Renal cortex interstitium (tissue), 15 donors: Measurements from ENCODE around the gene CAGE1. TPM values are rescaled to one million over a fixed set of nuclear protein-coding genes. Genes with fewer than 3 reads are reported as not detected.

ENCODE experiments used
- DNase-seq, 11 donors: peaks; one replicate each; pipeline ENCODE4 v3.0.0-alpha.2; 2013; ENCODE audit warnings: low read depth in 9 of 11, low spot score in 4 of 11; ENCODE audit errors: extremely low read depth in 1 of 11
- long read RNA-seq, 16 experiments: transcript quantifications; one replicate each; lab custom pipeline, GENCODE V29; 2026
- polyA plus RNA-seq, 3 donors: library from polyadenylated mRNA; unstranded; fragments of 120-200 nt; gene quantifications; one replicate each; pipeline ENCODE4 v1.2.1, GENCODE V29; 2013; ENCODE audit not compliant: insufficient read length in 3 of 3

The CAGE1 gene
- under 1 TPM in 1 of 3 donors, not detected in 2; 0.08 TPM for polyA plus RNA-seq
- long read RNA-seq, donor 1, partial matches to known transcripts = 25 of 25 reads
- long read RNA-seq, donor 1, other reads (novel, unspliced or antisense) = 0 of 25 reads
- long read RNA-seq, donor 2 = 0 reads
- long read RNA-seq, donor 3 = 0 reads
- long read RNA-seq, donor 4, partial matches to known transcripts = 5 of 13 reads
- long read RNA-seq, donor 4, other reads (novel, unspliced or antisense) = 8 of 13 reads
- long read RNA-seq, donor 5 = 0 reads
- long read RNA-seq, donor 6 = 0 reads
- long read RNA-seq, donor 7 = 0 reads
- long read RNA-seq, donor 8 = 0 reads
- long read RNA-seq, donor 9 = 0 reads
- long read RNA-seq, donor 10 = 0 reads
- long read RNA-seq, donor 11 = 0 reads
- long read RNA-seq, donor 12 = 0 reads
- long read RNA-seq, donor 13 = 0 reads
- long read RNA-seq, donor 14, partial matches to known transcripts = 22 of 28 reads
- long read RNA-seq, donor 14, other reads (novel, unspliced or antisense) = 6 of 28 reads
- long read RNA-seq, donor 15, partial matches to known transcripts = 0 of 5 reads
- long read RNA-seq, donor 15, other reads (novel, unspliced or antisense) = 5 of 5 reads
- long read RNA-seq, donor 16, partial matches to known transcripts = 127 of 155 reads
- long read RNA-seq, donor 16, other reads (novel, unspliced or antisense) = 28 of 155 reads

DNA sequence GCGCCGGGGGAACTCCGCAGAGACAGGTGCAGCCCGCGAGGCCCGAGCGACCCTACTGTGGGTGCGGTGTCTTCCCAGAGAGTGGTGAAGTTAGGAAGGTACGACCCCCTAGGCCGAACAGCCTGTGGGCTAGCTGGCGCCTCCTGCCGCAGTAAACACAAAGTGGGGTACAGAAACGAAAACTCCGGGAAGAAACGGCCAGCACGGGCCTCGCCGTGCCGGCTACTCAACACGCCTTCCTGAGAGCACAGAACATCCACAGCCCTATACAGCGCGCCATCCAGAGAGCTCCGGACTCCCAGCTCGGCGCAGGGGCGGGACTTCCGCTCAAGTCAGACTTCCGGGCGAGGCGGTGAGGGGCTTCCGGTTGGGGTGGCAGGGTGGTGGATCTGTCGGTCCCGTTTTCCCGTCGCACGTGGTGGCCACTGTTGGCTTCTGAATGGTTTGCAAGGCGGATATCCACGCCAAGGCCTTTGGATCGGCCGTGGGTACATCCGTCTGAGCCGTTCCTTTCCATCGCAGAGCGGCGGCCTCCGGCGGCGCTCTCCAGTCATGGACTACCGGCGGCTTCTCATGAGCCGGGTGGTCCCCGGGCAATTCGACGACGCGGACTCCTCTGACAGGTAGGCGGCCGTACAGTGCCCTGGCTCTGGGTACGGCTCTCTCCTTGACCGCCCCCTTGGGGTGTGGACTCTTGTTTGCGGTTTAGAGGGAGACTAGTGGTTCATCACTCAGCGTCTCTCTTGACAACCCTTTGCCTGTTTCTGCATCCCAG is at the start of gene CAGE1, which contains the start of gene RIOK1:
Gene CAGE1, minus strand, starts transcription at position 292 of the 775 bp plus-strand sequence. CDS start 2,569 bp downstream, outside the sequence.
Gene RIOK1, plus strand, starts transcription at position 358 of the 775 bp plus-strand sequence. Its CDS starts 195 bp downstream, at position 553.
- DNase-seq = peak; percentile 79 to 94 (median 91)

DNA sequence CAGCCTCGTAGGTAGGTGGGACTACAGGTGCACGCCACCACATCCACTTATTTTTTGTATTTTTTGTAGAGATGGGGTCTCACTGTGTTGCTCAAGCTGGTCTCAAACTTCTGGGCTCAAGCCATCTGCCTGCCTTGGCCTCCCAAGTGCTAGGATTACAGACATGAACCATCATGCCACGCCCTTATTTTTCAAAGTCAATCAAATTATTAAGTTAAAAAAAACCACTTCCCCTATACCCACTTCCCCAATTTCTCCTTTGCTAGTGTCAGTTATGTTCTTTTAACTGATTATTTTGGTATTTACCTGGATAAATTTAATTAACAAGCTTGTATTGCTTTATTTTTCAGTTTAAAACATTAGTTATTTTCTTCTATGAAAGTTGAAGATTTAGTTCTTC is 49.7 kb upstream of the CAGE1 start:
- no peak for DNase-seq

DNA sequence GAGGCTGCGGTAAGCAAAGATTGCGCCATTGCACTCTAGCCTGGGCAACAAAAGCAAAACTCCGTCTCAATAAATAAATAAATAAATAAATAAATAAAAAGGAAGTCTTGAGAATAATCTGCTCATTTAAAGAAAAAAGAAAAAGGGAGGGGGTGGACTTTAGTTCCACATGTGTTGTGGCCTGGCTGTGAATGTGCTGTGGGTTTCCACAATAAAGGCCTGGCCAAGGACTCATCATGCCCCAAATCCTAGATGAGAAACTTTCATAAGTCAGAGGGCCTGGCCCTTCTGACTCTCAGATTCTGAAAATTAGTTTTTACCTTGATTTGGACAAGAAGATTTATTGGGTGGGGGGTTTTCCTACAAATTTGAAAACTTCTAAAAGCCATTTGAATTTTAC is 48.5 kb upstream of the CAGE1 start:
- DNase-seq = no peak

DNA sequence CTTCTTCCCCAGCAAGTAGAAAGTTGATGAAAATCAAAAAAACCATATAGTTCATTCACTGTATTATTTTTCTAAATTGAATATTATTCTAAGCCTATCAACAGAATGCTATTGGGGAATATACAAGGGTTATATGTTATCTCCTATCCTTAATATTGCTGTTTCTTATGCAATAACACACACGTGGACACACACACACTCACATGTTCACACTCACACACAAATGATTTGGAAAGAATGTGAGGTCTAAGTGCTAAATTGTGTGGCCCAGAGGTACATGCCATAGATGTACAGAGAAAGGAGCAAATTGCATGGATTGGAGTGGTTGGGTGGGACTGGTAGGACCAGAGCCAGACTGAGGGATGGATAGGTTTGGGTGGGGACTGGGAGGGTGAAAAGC is 45.1 kb upstream of the CAGE1 start:
- no peak for DNase-seq

DNA sequence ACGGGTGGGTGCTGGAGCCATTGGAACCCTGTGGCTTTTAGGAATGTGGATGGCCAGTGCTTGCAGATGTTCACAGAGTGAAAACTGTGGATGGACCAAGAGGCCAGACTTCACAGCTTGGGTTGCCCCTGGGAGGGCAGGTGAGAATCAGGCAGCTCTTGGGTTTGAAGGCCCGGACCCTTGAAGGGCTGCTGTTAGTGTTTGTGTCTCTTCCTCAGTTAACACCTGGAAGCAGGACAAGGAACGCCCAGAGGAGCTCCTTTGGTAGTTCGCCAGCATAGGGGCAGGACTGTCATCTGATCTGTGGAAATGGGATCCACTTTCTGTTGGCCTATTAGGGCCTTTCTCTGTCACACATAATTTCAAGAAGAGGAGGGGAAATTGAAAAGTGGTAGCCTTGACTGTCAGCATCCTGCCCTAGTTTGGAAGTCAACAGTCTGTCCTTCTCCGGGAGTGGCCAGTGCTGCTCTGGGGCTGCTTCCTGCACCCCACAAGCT is 43.6 kb upstream of the CAGE1 start:
- no peak for DNase-seq

DNA sequence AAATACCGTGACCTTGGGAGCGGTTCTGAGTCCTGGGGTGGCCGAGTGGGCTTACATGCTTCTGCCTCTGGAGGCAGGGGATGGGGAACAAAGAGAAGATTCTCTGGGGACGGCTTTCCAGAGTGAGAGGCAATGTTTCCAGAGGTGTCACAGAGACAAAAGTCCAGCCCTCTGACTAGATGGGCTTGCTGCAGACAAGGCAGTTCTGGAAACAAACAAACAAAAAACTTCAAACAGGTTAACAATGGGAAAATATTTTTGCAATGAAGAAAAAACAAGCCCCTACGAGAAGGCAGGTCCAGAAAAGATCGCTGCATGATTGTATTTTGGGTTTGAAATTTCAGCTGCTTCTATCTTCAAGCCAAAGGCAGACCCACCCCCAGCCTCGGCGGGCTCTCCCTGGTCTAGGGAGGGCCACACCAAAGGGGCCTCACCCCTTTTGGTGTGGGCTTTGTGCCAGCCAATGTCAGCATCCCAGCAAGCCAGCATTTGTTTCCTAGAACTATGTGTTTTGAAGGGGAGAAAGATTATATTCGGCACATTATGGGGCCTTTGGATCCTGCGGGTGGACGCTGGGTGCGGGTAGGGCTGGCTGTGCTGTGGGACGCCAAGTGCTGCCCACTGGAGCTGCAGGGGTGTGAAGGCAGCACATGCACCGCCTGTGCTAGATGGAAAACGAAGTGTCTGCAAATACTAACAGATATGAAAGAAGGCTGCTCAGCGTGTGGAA is 43.0 kb upstream of the CAGE1 start:
- no peak for DNase-seq

DNA sequence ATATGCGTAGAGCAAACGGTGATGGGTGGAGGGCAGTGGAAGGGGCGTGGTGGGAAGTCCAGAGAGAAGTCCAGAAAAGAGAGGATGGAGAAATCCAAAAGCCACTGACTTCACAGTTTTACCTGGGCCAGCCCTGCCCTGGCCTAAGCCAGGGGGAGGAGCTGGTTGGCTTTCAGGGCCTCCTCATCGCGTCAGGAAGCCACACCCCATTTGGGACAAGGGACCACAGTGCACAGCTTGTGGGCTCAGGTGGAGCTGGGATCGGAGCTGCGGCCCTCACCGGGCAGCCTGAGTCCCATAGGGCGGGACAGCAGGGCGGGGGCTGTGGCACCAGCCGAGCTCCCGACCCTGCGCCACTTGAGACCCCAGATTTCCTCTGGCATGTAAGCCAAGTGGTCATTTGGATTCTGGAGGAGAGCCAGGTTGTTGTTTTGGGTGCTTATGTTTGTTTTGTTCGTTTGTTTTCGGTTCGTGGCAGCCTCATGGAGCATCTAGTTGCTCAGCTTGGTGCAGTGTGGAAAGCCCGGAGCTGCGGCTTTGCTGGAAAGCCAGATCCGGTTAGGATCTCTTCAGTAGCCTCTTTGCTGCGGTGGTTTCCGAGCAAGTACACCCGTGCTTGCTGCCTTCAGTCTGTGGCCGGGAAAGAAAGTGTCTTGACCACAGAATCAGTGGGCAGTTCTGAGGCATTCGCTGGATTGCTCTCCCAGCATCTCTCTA is 42.3 kb upstream of the CAGE1 start:
- no peak for DNase-seq

DNA sequence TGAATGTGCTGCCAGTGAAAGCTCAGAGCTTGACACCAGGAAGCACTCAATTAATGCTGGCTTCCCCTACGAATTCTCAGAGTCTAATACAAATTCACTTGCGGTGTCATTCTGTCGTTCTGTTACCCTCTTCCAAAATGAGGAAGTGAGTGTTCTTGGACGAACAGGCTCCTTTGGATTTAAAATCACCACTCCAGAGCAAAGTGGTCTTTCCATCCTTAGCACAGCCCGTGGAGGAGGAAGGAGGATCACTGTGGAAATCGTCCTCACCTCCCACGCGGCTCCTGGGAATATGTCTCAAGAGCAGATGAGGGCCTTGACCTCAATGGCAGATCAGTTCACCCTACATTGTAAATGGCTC is 41.8 kb upstream of the CAGE1 start:
- DNase-seq = no peak

DNA sequence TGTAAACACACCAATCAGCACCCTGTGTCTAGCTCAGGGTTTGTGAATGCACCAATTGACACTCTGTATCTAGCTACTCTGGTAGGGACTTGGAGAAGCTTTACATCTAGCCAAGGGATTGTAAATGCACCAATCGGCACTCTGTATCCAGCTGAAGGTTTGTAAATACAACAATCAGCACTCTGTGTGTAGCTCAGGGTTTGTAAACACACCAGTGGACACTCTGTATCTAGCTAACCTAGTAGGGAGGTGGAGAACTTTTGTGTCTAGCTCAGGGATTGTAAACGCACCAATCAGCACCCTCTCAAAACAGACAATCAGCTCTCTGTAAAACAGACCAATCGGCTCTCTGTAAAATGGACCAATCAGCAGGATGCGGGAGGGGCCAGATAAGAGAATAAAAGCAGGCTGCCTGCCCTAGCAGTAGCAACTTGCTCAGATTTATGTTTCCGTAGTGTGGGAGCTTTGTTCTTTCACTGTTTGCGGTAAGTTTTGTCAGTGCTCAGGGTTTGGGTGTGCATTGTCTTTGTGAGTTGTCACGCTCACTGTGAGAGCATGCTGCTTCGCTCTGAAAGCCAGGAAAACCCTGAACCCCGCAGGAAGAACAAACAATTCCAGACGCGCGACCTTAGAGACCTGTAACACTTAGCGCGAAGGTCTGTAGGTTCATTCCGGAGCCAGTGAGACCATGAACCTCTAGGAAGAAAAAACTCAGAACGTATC is 37.1 kb upstream of the CAGE1 start:
- no peak for DNase-seq

DNA sequence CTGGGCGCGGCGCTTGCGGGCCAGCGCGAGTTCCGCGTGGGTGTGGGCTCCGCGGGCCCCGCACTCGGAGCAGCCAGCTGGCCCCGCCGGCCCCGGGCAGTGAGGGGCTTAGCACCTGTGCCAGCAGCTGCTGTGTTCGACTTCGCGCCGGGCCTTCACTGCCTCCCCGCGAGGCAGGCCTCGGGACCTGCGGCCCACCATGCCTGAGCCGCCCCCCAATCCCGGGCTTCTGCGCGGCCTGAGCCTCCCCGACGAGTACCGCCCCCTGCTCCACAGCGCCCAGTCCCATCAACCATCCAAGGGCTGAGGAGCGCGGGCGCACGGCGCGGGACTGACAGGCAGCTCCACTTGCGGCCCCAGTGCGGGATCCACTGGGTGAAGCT is 36.3 kb upstream of the CAGE1 start:
- DNase-seq = no peak

DNA sequence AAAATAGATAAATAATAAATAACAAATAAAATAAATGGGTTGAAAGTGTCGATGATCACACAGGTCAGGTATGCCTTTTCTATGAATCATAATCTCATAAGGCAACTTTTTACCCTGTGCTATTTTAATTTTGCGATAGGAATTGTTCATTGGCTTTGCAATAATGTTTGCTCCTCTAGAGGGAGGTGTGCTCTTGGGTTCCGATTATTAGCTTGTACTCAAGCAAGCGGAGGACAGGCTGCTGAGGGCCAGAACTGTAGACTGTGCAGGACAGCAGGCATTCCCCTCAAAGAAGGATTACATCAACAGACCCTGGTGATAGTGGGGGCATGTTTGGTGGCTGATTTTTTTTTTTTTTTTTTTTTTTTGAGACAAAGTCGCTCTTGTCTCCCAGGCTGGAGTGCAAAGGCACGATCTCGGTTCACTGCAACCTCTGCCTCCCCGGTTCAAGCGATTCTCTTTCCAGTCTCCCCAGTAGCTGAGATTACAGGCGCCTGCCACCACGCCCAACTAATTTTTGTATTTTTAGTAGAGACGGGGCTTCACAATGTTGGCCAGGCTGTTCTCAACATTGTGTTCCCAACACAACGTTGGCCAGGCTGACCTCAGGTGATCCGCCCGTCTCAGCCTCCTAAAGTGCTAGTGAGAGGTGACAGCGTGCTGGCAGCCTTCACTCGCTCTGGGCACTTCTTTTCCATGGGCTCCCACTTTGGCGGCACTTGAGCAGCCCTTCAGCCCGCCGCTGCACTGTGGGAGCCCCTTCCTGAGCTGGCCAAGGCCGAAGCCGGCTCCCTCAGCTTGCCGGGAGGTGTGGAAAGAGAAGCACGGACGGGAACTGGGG is 35.6 kb upstream of the CAGE1 start:
- DNase-seq = no peak

DNA sequence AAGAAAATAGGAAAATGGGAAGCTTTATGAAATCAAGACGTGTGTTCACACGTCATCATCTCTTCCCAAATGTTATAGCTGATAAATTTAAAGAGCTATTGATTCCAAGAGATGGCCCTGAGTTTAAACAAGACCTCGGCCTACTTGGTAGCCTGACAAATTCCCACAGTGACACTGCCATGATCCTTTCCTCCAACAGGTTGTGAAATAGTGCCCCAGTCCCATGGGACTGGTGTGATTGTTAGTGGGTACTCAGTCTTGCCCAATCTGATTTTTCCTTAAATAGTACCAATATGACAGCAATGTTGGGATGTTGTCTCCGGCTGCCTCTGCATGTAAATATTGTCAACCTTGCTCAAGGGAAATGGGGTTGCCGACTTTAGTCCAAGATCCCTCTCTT is 34.5 kb upstream of the CAGE1 start:
- no peak for DNase-seq

DNA sequence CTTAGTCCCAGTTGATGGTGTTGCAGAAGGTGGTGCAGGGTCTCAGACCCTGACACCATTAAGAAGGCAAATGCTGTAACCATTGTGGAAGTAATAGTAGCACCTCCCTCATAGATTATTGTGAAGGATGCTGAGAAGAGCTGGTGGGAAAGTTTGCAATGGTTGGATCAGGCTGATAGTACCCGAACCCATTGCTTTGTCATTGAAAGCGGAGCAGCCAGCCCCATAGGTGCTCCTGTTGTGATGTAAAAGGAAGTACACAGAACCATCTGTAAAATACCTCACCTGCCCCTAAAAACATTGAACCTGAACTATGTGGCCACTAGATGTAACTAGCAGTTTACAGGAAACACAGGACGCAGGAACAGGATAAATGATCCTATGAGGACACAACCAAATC is 31.5 kb upstream of the CAGE1 start:
- DNase-seq = no peak

DNA sequence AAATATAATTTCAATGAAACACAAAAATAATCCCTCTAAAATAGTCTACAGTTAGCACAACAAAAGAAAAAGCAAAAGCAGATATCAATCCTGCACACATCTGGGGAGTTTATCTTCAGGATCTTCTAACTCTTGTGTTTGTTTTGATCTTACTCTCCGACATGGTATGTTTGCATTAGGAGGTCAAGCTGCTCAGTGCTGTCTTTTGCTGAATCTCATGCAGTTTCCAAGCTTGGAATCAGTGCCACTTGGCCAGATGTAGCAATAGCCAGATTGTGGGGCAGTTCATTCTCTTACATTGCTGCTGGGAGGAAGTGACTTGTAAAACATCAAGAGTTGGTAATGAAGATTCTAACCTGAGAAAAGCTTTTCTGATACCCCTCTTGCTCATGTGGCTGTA is 29.5 kb upstream of the CAGE1 start:
- DNase-seq = no peak

DNA sequence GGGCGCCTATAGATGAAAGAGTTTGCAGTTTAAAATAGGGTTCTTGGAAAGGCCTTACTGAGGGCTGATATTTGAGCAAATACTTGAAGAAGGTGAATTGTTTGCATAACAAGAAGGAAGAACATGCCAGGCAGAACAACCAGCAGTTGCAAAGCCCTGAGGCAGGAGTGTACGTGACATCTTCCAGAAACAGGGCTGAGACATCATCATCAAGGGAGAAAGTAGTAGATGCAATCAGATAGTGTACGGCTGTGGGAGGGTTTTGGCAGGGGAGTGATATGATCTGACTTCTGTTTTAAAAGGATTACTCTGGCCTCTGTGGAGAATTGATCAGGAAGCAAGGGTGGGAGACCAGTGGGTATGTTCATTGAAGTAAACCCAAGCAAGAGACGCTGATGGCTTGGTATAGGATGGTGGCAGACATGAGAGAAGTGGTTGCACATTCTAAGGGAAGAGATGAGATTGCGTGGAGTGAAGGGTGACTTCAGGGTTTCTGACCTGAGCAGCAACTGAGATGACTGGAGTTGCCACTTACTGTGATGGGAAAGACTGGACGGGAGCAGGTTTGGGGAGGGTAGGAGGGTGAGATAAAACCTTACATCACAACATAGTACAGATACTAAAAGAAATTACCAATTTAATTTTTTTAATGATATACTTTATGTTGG is 28.8 kb upstream of the CAGE1 start:
- no peak for DNase-seq

DNA sequence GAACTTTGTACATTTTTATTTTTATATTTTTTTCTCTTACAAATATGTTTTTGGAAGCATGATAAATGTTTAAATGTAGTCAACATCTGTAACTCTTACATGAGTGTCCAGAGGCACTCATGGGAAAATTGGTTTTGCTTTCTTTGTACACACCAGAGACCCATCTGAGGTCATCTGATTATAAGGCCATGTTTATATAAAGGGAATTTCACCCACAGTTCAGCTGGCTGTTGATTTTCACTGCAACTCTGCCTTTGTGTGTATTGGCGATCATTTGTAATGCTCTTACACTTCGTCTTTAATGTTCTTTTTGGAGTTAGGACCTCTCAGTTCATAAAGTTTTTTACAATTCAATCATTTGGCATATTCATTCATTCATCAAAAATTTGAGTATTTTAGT is 28.1 kb upstream of the CAGE1 start:
- DNase-seq = no peak
